ENCODE measurements around the gene TRIM40. TPM values are rescaled to one million over a fixed set of nuclear protein-coding genes. Genes with fewer than 3 reads are reported as not detected.

TRIM40 gene
- polyA plus RNA-seq, 2 of the 4 experiments (the other 2 are of a cell fraction): 0.05 TPM

GRCh38 chr6:30154061-30154460 lies 18.1 kb downstream of the TRIM40 start:
- peak overlapping the region; percentile 80; the same call in 2 of the 3 replicates for H3K4me2 ChIP-seq
- POLR2A ChIA-PET: no interaction called here
- TF ChIP-seq RAD21 (conservative IDR thresholded peaks at IDR 0.05 in 1 of 2, IDR thresholded peaks at IDR 0.05 in 1 of 2) (no peak), REST (IDR thresholded peaks at IDR 0.05) (no peak)
- H3K9me3 ChIP-seq: no peaks in the 10 kb centered on the region
- peak overlapping the region in 1 of 2 experiments; percentile 65; a peak in 3 of 6 replicates for H3K27ac ChIP-seq
- no peak for FAIRE-seq
- no peak for ATAC-seq
- no peak overlapping the region for H3K4me3 ChIP-seq
- CTCF ChIA-PET: interaction anchor here (0.8 to 1.5 kb wide), 4 partner anchors 22 to 52 kb away, joined by 3 to 7 read pairs (median 3); no protein-coding TSS in a partner anchor
- 94% methylated on average over 13 of the region's 17 CpGs for WGBS (ENCODE audit: missing lambda C conversion rate)
- H3K4me1 ChIP-seq: peaks cover 33% of the 10 kb centered on the region
- no peak for DNase-seq (ENCODE audit: low read depth in 1 of 2, low spot score in 1 of 2)

- H3K9me3 ChIP-seq: no peaks in the 10 kb centered on the region
- TF ChIP-seq CHD2 (IDR thresholded peaks at IDR 0.05; ENCODE audit: low read length, partially characterized antibody) (no peak), FOSL2 (IDR thresholded peaks at IDR 0.05) (no peak; the same call in 1 of the 2 replicates), FOSL2 (CRISPR knock-in tag; IDR thresholded peaks at IDR 0.05) (peak; percentile 59)
- H3K4me1 ChIP-seq: peaks cover 33% of the 10 kb centered on the region
- peak overlapping the region; percentile 80 for H3K4me2 ChIP-seq
- FAIRE-seq (no peak), ATAC-seq (peak; percentile 87 to 89), DNase-seq (ENCODE audit: low read depth in 1 of 2, low spot score in 1 of 2) (peak; percentile 52 to 60)
- H3K4me3 ChIP-seq: no peak overlapping the region
- peak overlapping the region; percentile 42 to 67; a peak in 4 of 6 replicates for H3K27ac ChIP-seq
- WGBS (ENCODE audit: missing lambda C conversion rate): 13% methylated on average over 12 of the region's 12 CpGs
- ChIA-PET CTCF (interaction anchor here (0.9 to 1.5 kb wide), 6 partner anchors 24 to 53 kb away, joined by 3 to 8 read pairs (median 4); no protein-coding TSS in a partner anchor), POLR2A (no interaction called here)
Observed at GRCh38 chr6:30154709-30155519, 19.0 kb downstream of the TRIM40 start.

GRCh38 chr6:30155520-30156261 lies 19.8 kb downstream of the TRIM40 start:
- Histone ChIP-seq H3K27ac (peak overlapping the region; percentile 42 to 60; a peak in 4 of 6 replicates), H3K4me3 (no peak overlapping the region), H3K4me2 (peak overlapping the region; percentile 80), H3K9me3 (no peaks in the 10 kb centered on the region), H3K4me1 (peaks cover 33% of the 10 kb centered on the region)
- CTCF ChIA-PET: interaction anchor here (1.0 to 1.5 kb wide), 4 partner anchors 24 to 54 kb away, joined by 3 to 8 read pairs (median 4); no protein-coding TSS in a partner anchor
- DNase-seq (ENCODE audit: low read depth in 1 of 2, low spot score in 1 of 2) (no peak), ATAC-seq (no peak; a peak in 1 of 6 replicates), FAIRE-seq (no peak)
- TF ChIP-seq JUN (IDR thresholded peaks at IDR 0.05) (no peak), HEYL (CRISPR knock-in tag; IDR thresholded peaks at IDR 0.05) (no peak), MAFK (IDR thresholded peaks at IDR 0.05; ENCODE audit: partially characterized antibody) (no peak), FOSL2 (IDR thresholded peaks at IDR 0.05) (no peak), FOSL2 (CRISPR knock-in tag; IDR thresholded peaks at IDR 0.05) (no peak), POLR2AphosphoS2 (conservative IDR thresholded peaks at IDR 0.05; ENCODE audit: low read length) (no peak), TFCP2L1 (CRISPR knock-in tag; IDR thresholded peaks at IDR 0.05) (no peak), NFE2L2 (conservative IDR thresholded peaks at IDR 0.05; ENCODE audit: low read length) (no peak), HES2 (IDR thresholded peaks at IDR 0.05) (no peak)
- POLR2A ChIA-PET: no interaction called here
- WGBS (ENCODE audit: missing lambda C conversion rate): 67% methylated on average over 2 of the region's 2 CpGs

- Histone ChIP-seq H3K9me3 (no peaks in the 10 kb centered on the region), H3K27ac (peak overlapping the region; percentile 21 to 75; a peak in 3 of 6 replicates), H3K4me2 (peak overlapping the region; percentile 80), H3K4me3 (no peak overlapping the region), H3K4me1 (peaks cover 33% of the 10 kb centered on the region)
- TF ChIP-seq CBX2 (IDR thresholded peaks at IDR 0.05; ENCODE audit: borderline replicate concordance, low read depth) (no peak), HOXB5 (CRISPR knock-in tag; IDR thresholded peaks at IDR 0.05) (peak; percentile 70; the same call in 1 of the 2 replicates)
- FAIRE-seq (no peak), ATAC-seq (peak; percentile 31 to 61; a peak in 3 of 6 replicates), DNase-seq (ENCODE audit: low read depth in 1 of 2, low spot score in 1 of 2) (peak; percentile 25 to 71)
- ChIA-PET CTCF (interaction anchor here (1.0 to 1.5 kb wide), 2 partner anchors 25 to 53 kb away, joined by 4 to 8 read pairs; no protein-coding TSS in a partner anchor), POLR2A (no interaction called here)
- 8% methylated on average over 4 of the region's 4 CpGs for WGBS (ENCODE audit: missing lambda C conversion rate)
Observed at GRCh38 chr6:30156262-30156599, 20.3 kb downstream of the TRIM40 start.

Measured in A549 (cell line).